GM18951 (cell line): ENCODE measurements around the gene SRGAP3.

Source experiments
- POLR2A ChIP-seq: IDR thresholded peaks from 4 replicates; pipeline ENCODE4 v1.6.1; 2011; ENCODE audit warnings: mild to moderate bottlenecking; ENCODE audit not compliant: insufficient read length, insufficient read depth; ENCODE audit errors: extremely low read depth
- in situ Hi-C: fragments of 300-500 bp; cut with MboI; formaldehyde crosslinking; loops from one replicate; pipeline ENCODE4 v1.12.0; 2022; ENCODE audit warnings: low sequenced_read_pairs, mixed read lengths, inconsistent platforms; ENCODE audit not compliant: unreplicated experiment

The SRGAP3 gene

DNA sequence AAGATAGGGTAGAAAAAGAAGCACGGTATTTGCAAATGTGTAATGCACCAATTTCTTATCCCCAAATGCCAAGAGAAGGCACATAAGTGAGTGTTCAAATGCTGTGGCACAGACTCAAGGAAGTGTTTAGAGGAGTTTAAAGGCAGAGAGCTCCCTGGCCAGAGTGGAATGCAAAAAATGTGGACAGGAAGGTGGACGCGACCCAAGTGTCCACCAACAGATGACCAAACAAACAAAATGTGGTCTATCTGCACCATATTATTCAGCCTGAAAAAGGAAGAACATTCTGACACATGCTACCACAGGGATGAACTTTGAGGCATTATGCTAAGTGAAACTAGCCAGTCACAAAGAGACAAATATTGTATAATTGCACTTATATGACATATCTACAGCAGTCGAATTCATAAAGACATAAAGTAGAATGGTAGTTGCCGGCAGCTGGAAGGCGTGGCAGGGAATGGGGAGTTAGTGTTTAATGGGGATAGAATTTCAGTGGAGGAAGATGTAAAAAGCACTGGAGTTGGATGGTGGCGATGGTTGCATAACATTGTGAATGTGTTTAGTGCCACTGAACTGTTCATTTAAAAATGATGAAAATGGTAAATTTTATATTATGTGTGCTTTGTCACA, 126.6 kb downstream of the SRGAP3 start:
- in situ Hi-C loops = no loop called here
- no peak for TF ChIP-seq POLR2A

DNA sequence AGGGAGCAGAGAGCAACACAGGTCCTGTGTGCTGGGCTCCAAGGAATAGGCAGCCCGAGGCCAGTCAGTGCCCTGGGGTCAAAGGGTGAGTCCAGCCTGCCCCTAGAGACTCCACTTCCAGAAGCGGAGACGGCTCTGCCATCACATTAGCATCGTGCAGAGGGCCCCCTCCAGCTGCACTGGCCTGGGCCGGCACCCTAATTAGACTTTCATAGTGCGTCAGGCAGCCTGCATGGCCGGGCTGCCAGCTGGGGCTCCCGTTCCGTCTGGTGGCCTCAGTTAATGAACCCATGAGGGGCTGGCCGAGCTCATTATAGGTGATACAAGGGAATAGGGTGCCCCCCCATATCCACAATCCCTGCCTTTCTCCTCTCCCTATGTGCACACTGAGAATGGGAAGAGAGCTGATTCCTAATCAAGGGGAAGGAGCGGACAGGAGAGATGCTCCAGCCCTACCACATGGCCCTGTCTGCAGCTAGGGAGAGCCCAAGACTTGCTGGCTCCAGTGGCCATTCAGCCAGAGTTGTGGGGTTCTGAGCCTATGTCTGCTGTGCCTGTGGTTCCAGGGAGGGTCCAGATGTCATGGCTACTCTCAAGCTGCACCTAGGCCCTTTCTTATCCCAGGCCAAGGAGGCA, 128.0 kb downstream of the SRGAP3 start:
- in situ Hi-C loops = no loop called here
- TF ChIP-seq POLR2A = no peak

DNA sequence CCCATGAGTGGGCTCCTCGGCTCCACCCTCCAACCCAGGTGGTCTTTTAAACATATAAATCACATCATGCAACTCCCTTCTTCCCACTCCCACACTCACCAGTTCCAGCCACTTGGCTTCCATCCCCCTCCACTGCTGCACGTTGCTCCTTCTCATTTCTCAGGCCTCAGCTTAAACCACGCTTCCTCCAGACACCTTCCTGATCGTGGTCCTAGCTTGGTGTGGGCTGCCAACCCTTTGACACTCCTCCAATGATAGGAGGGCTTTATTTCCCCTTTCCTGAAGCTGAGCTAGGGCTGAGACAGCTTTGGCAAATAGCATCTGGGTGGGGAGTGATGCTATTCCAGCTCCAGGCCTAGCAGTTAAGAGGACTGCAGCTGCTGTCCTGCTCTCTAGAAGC, 130.1 kb downstream of the SRGAP3 start:
- in situ Hi-C loops = no loop called here

DNA sequence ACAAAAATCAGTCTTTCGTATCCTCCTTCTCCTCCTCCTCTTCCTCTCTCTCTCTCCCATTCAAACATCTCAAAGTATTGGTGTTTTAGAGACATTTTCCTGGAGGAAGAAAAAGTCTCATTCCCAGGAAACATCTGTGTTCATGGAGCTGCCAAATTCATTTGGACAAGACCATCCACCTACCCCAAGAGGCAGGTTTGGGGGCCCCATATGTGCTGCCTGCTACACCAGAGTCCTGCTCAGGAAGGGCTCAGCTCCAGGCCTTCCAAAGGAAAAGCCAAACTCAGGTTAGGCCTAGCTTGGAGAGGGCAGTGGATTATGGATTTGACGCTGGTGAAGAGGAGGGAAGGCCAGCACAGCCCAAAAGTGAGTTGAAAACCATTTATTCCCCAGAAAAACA, 131.2 kb downstream of the SRGAP3 start:
- in situ Hi-C loops = no loop called here
- no peak for TF ChIP-seq POLR2A

More for the DNA sequence above, 130.1 kb downstream of the SRGAP3 start:
- TF ChIP-seq POLR2A = no peak

DNA sequence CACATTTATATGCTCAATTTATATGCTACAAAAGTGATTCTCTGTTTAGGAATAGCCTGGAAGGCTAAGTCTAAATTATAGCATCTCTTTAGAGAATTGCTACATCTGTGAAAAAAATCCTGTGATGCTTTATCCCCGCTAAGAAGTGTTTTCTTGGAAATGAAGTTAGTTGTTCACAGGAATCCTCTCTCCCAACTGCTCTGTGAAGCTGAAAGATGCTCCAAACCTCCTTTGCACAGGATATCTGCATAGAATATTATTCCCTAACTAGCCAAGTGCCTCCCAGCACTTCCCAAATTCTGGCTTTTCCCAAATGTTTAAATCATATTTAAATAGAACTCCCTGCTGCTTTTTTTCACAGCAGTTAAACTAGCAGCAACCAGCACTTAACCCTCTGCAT, 132.2 kb downstream of the SRGAP3 start:
- no peak for TF ChIP-seq POLR2A
- in situ Hi-C loops = no loop called here

DNA sequence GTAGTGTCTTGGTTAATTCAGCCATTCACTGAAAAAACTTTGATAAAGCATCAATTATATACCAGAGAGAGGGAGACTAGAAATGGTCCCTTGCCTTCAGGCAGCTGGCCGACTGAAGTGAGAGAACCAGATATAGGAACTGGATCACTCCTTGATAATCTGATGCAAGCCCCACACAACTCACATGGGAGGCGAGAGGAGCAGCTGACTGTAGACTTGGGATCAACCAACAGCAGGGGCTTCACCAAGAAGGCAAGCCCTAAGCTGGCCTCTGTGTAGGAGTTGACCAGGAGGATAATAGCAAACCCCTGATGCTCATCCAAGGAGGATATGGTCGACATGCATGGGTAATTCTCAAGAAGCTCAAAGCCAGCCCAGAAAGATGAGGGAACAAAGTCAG, 133.1 kb downstream of the SRGAP3 start:
- no peak for TF ChIP-seq POLR2A
- in situ Hi-C loops = no loop called here

DNA sequence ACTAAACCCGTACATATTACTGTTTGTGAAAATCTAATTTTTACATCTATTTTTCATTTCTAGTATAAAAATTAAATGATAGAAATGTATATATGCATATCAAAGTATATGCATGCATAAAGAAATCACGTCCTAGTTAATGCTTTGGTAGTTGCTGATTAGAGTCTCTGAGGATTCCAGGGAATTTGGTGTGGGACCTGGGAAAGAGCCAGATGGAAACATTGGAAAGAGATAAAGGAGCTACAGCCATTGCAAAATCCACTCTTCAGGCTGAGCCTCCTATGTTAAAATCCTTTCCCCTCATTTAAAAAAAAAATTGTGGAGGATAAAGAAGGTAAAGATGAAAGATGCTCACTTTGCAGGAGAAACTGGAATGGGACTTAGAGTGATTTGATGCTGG, 134.1 kb downstream of the SRGAP3 start:
- TF ChIP-seq POLR2A = no peak
- in situ Hi-C loops = no loop called here

DNA sequence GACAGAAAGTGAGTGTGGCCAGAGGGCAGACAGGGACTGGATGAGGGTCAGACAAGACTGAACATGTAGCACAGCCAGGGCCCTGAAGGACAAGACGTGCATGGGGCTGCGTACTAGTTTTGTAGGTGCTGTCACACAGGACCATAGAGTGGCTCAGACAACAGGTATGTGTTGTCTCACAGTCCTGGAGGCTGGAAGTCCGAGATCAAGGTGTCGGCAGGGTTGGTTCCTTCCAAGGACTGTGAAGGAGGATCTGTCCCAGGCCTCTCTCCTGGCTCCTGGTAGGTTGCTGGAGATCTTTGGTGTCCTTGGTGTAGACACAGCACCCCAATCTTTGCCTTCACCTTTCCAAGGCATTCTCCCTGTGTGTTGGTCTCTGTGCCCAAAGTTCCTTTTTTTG, 136.4 kb downstream of the SRGAP3 start:
- in situ Hi-C loops = no loop called here
- no peak for TF ChIP-seq POLR2A

DNA sequence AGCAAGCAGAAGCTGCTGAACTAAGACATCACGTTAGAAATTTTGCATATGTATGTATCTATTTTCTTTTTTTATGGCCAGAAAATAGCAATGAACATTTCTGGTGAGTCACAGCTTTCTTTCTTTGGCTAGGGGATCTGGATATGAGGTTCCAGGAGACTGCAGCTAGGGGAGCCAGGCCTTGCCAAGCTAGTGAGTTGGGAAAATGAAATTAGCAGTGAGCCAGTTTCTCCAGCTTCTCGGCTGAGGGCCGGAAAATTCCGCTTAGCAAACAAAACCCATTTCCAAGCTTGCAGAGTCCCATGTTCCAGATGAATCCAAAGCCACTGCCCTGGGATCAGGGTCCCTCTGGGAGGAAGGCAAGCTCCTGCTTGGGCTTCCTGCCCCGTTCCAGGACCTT, 137.6 kb downstream of the SRGAP3 start:
- in situ Hi-C loops = no loop called here
- TF ChIP-seq POLR2A = no peak

DNA sequence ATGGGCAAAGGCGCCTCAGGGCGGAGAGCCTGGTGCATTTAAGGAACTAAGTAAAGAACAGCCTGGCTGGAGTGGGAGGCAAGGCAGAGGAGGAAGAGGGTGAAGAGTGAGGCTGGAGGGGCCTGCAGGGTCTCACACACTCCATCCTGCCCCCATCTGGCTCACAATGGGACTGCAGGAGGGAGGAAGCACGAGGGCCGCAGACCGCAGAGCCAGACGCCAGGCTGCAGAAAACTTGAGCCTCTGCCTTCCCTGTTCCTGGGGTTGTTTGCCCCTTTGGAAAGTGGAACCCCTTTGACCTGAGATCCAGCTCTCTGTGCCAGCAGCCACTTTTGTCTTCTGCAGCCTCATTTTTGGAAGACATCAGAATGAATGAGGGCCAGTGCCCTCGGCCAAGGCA, 138.0 kb downstream of the SRGAP3 start:
- in situ Hi-C loops = no loop called here
- TF ChIP-seq POLR2A = no peak

DNA sequence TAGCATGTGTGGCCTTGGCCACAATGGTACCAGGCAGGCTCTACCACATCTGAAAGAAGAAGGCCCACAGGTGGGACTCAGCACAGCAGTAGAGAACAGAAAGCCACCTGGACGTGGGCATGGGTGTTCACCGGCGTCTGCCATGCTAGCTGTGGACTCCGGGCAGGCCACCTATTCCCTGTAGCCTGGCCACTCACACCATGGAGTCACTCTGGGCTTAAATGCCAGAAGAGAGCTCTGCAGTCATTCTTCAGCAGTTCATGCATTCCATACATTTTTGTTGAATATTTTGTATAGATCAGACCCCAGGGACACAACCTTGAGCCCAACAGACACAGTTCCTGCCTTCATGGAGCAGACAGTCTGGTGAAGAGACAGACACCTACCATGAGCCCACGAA, 138.6 kb downstream of the SRGAP3 start:
- no peak for TF ChIP-seq POLR2A
- in situ Hi-C loops = no loop called here

DNA sequence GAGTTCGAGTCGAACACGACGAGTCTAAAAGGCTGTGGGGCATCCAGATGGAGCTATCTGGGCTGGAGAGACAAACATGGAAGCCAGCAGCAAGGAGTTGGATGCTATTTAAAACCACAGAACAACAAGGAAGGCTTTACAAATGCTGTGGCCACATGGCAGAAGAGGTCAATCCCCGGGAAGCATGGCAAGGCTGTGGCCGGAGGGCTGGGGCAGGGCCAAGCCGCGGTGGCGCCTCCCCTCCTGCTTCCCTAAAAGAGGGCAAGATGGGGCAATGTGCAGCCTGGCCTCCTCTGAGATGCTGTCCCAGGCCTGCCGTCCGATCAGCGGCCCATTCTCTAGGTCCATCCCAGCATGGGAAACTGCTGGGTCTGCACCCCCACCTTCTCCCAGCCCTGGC, 139.1 kb downstream of the SRGAP3 start:
- TF ChIP-seq POLR2A = no peak
- in situ Hi-C loops = no loop called here

DNA sequence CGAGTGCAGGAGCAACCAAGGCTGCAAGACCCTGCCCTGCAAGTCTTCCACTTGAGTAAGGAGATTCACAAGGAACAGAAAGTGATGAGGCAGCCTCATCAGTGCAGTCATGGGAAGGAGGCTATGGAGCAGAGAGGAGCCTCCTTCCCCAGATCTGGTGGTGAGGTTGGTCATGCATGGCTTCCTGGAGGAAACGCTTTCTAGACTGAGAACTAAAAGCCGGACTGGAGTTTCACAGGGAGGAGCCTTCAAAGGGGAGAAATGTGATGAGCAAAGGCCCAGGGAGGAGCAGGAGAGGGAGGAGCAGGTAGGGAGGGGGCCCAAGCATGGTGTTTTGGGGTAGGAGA, 139.9 kb downstream of the SRGAP3 start:
- in situ Hi-C loops = no loop called here
- no peak for TF ChIP-seq POLR2A

DNA sequence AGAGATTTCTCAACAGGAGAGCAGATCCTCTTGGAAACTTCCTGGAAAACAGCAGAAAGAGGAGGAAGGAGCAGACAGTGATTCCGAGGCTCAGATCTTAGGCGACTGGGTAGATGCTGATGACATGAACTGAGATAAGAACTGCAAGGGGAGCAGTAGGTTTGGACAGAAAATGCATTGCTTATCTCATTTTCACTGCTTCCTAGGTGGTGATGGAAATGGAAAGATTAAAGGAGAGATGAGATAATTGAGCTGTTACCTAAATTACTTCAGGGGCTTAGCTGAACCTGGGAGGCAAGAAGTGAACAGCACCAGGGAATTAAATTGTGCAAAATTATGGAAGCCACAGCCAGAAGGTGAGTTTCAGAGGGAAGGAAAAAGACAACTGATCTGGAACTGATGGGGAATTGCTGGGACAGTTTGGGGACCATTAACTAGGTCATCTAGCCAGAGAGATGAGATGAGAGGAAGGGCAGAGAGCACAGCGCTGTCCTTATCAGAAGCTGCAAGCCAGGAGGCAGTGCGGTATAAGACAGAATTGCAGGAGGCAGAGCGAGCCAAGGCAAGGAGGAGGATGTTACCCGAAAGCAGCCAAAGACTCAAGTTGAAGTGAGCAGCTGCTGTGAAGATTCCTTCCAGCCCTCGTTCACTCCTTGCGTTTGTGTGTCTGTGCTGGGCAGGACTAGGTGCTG, 140.4 kb downstream of the SRGAP3 start:
- in situ Hi-C loops = no loop called here
- TF ChIP-seq POLR2A = no peak
